Kidney epithelial cell (primary cell): ENCODE results near the gene RASEF. TPM values are rescaled to one million over a fixed set of nuclear protein-coding genes. Genes with fewer than 3 reads are reported as not detected.
"Not testable (repeated sequence)": the region's sequence is repeated elsewhere in the genome, so short reads cannot be mapped to it uniquely, and the experiment has no call there.

Source experiments
- DNase-seq: peaks from one replicate; pipeline ENCODE4 v3.0.0-alpha.2; 2010; ENCODE audit warnings: low read depth
- H3K27me3 ChIP-seq: 2 replicates; pipeline ENCODE4 v1.6.0; 2011; ENCODE audit warnings: low read length; ENCODE audit not compliant: control insufficient read depth, insufficient read depth
- H3K36me3 ChIP-seq: 2 replicates; pipeline ENCODE4 v1.5.1; 2011; ENCODE audit warnings: low read length; ENCODE audit not compliant: control insufficient read depth, insufficient read depth
- H3K4me3 ChIP-seq: 2 replicates; pipeline ENCODE4 v1.5.1; 2011; ENCODE audit warnings: low read depth, mild to moderate bottlenecking, control low read depth, low read length
- CTCF ChIP-seq: IDR thresholded peaks from 2 replicates; pipeline ENCODE4 v1.5.1; 2011; ENCODE audit warnings: mild to moderate bottlenecking, moderate library complexity, low read length, control low read depth, inconsistent platforms; ENCODE audit not compliant: insufficient read depth, poor library complexity, severe bottlenecking
- total RNA-seq: library from RNA; depleted of rRNA; stranded (reverse); fragments of >200 nt; gene quantifications from 2 replicates; pipeline ENCODE4 v1.2.3, GENCODE V29; 2015

RASEF gene
- total RNA-seq, 1 donor from 2014 or later: 10.2 TPM

DNA sequence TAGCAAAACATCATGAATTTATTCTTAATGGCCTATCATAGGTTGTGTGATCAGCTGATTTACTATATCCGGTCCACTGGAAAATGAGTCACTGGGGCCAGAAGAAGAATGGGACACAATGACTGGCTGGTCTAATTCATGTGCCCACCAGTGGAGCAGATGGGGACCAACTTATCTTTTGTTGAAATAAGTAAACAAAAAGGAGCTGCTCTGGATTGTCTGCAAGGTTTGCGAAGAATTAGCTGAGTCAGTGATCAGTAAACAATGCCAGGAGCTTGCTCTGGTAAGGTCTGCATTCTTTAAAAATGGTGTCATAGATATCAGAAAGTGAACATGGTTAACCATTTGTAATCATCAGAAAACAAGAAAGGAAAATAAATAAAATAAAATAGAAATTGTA is 128.0 kb downstream of the RASEF start:
- TF ChIP-seq CTCF: no peak
- Histone ChIP-seq H3K36me3 (no peaks in the 10 kb centered on the region), H3K4me3 (no peak overlapping the region), H3K27me3 (no peaks in the 10 kb centered on the region)
- DNase-seq: peak; percentile 82

GRCh38 chr9:82934025-82934424 is 128.9 kb downstream of the RASEF start:
- not testable (repeated sequence) for H3K4me3 ChIP-seq, H3K36me3 ChIP-seq, H3K27me3 ChIP-seq, DNase-seq

DNA sequence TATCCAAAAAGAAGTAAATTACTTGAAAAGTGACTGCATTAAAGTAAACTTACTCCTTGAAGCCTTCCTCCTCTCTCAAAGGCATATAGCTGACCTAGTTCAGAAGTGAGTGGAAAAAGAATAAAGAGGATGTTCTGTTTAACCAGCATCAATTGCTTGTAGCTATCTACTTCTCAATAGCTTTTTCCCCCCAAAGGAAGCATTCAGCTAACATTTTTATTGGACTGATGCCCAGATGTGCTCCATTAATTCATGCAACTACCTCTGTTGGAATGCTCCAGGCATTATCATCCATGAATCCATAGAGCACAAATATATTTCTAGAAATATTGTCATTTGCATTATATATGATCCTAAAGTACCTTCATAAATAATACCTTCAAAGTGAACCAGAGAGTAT is 132.8 kb downstream of the RASEF start:
- H3K4me3 ChIP-seq: no peak overlapping the region
- H3K27me3 ChIP-seq: no peaks in the 10 kb centered on the region
- no peak for DNase-seq
- TF ChIP-seq CTCF: no peak
- no peaks in the 10 kb centered on the region for H3K36me3 ChIP-seq
